Activated CD8-positive, alpha-beta T cell treated with anti-CD3 and anti-CD28 coated beads for 36 hours (primary cell): ENCODE data around the gene SELENOO. TPM values are rescaled to one million over a fixed set of nuclear protein-coding genes. Genes with fewer than 3 reads are reported as not detected.
A peak's percentile ranks its signal among the peaks of the same experiment; 100 is the strongest.
"Not testable (repeated sequence)": the region's sequence is repeated elsewhere in the genome, so short reads cannot be mapped to it uniquely, and the experiment has no call there.

ENCODE experiments used
- ATAC-seq: fragments of 200-7000 bp; cut with Tn5 transposase; one replicate; pipeline ENCODE4 v1.10.0; 2021; ENCODE audit warnings: mild to moderate bottlenecking, moderate library complexity
- CTCF ChIA-PET: fragments of 350-600 bp; sonication (Branson Sonifier 250); formaldehyde crosslinking; loops from one replicate; lab custom pipeline; 2021; ENCODE audit warnings: antibody characterized with exemption; lab: Charles Lee
- POLR2A ChIA-PET: fragments of 350-600 bp; sonication (Branson Sonifier 250); formaldehyde crosslinking; loops from one replicate; lab custom pipeline; 2021; ENCODE audit warnings: antibody characterized with exemption; lab: Charles Lee
- DNase-seq: peaks from one replicate; pipeline ENCODE4 v3.0.0-alpha.2; 2020
- H3K27ac Mint-ChIP-seq: one replicate; pipeline ENCODE4 v1.8.0; 2021; ENCODE audit warnings: mild to moderate bottlenecking, mixed read lengths
- H3K27me3 Mint-ChIP-seq: one replicate; pipeline ENCODE4 v1.8.0; 2021; ENCODE audit warnings: mixed read lengths
- H3K36me3 Mint-ChIP-seq: one replicate; pipeline ENCODE4 v1.8.0; 2021; ENCODE audit warnings: low read depth, mixed read lengths
- H3K4me1 Mint-ChIP-seq: one replicate; pipeline ENCODE4 v1.8.0; 2021; ENCODE audit warnings: low read depth, mixed read lengths
- H3K4me3 Mint-ChIP-seq: one replicate; pipeline ENCODE4 v1.8.0; 2021; ENCODE audit warnings: mild to moderate bottlenecking, moderate library complexity, mixed read lengths
- H3K9me3 Mint-ChIP-seq: one replicate; pipeline ENCODE4 v1.8.0; 2021; ENCODE audit warnings: mixed read lengths
- CTCF ChIP-seq: fragments of 200-600 bp; IDR thresholded peaks from one replicate; pipeline ENCODE4 v1.8.0; 2022; ENCODE audit warnings: antibody characterized with exemption, mild to moderate bottlenecking
- intact Hi-C: fragments of 100-400 bp; cut with micrococcal nuclease; formaldehyde crosslinking; loops from one replicate; pipeline ENCODE4 v1.10.0; 2022
- total RNA-seq, 2 experiments: library from RNA; stranded (reverse); gene quantifications; one replicate each; pipeline ENCODE4 v1.2.3, GENCODE V29; 2021

SELENOO gene
- total RNA-seq, 2 experiments from 2014 or later: 24.0 to 25.5 TPM

DNA sequence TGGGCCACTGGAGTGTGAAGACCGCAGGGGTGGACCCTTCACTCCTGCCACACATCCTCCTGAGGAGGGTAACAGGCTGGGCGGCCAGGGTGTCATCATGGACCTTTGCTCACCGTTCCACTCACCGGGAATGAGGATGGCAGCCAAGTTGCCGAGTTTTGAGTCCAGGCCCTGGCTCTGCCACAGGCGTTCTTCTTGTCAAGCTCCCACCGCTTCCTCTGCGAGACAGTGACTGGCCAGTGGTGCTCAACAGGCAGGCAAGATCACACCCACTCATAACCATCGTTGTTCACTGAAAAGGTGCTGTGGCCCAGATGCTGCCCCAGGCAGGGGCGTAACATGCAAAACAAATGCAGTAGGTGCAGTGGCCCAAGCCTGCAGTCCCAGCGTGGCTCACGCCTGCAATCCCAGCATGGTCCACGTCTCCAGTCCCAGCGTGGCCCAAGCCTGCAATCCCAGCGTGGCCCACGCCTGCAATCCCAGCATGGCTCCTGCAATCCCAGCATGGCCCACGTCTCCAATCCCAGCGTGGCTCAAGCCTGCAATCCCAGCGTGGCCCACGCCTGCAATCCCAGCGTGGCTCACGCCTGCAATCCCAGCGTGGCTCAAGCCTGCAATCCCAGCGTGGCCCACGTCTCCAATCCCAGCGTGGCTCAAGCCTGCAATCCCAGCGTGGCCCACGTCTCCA lies 35.2 kb upstream of the SELENOO start:
- peaks cover 5% of the 10 kb centered on the region for H3K4me1 Mint-ChIP-seq
- no peak overlapping the region for H3K27ac Mint-ChIP-seq
- no peaks in the 10 kb centered on the region for H3K36me3 Mint-ChIP-seq
- no peak for ATAC-seq
- no peaks in the 10 kb centered on the region for H3K9me3 Mint-ChIP-seq
- no peak overlapping the region for H3K4me3 Mint-ChIP-seq
- POLR2A ChIA-PET: interaction anchor here (0.6 kb wide), 1 partner anchor 17 kb away, joined by 3 read pairs; no protein-coding TSS in a partner anchor
- CTCF ChIA-PET: no interaction called here
- DNase-seq: no peak
- peaks cover 27% of the 10 kb centered on the region for H3K27me3 Mint-ChIP-seq
- intact Hi-C loops: no loop called here
- TF ChIP-seq CTCF: no peak

GRCh38 chr22:50167689-50168489 lies 32.9 kb upstream of the SELENOO start:
- no peaks in the 10 kb centered on the region for H3K36me3 Mint-ChIP-seq
- peaks cover 5% of the 10 kb centered on the region for H3K4me1 Mint-ChIP-seq
- ChIA-PET POLR2A (no interaction called here), CTCF (interaction anchor here (1.0 kb wide), 1 partner anchor 23 kb away, joined by 3 read pairs; no protein-coding TSS in a partner anchor)
- no peak overlapping the region for H3K27ac Mint-ChIP-seq
- peaks cover 34% of the 10 kb centered on the region for H3K27me3 Mint-ChIP-seq
- ATAC-seq: no peak
- no peak overlapping the region for H3K4me3 Mint-ChIP-seq
- no peak for DNase-seq
- no peak for TF ChIP-seq CTCF
- no peaks in the 10 kb centered on the region for H3K9me3 Mint-ChIP-seq
- intact Hi-C loops: no loop called here

DNA sequence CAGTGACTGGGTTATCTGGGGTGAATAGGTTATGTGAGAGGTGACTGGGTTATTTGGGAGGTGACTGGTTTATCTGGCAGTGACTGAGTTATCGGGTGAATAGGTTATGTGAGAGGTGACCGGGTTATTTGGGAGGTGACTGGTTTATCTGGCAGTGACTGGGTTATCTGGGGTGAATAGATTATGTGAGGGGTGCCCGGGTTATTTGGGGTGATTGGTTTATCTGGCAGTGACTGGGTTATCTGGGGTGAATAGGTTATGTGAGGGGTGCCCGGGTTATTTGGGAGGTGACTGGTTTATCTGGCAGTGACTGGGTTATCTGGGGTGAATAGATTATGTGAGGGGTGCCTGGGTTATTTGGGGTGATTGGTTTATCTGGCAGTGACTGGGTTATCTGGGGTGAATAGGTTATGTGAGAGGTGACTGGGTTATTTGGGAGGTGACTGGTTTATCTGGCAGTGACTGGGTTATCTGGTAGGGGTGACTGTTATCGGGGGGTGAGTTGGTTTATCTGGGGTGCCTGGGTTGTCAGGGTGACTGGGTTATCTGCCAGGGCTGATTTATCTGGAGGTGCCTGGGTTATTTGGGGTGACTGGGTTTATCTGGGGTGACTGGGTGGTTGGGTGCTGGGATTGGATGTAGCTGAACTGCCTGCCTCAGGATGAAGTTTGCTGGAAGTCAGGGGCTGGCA lies 32.2 kb upstream of the SELENOO start:
- H3K36me3 Mint-ChIP-seq, H3K4me1 Mint-ChIP-seq, DNase-seq, ATAC-seq, intact Hi-C loops, CTCF ChIA-PET, POLR2A ChIA-PET, H3K9me3 Mint-ChIP-seq: not testable (repeated sequence)
- Mint-ChIP-seq H3K27ac (peak overlapping the region; percentile 34), H3K4me3 (peak overlapping the region; percentile 55), H3K27me3 (peaks cover 33% of the 10 kb centered on the region)

DNA sequence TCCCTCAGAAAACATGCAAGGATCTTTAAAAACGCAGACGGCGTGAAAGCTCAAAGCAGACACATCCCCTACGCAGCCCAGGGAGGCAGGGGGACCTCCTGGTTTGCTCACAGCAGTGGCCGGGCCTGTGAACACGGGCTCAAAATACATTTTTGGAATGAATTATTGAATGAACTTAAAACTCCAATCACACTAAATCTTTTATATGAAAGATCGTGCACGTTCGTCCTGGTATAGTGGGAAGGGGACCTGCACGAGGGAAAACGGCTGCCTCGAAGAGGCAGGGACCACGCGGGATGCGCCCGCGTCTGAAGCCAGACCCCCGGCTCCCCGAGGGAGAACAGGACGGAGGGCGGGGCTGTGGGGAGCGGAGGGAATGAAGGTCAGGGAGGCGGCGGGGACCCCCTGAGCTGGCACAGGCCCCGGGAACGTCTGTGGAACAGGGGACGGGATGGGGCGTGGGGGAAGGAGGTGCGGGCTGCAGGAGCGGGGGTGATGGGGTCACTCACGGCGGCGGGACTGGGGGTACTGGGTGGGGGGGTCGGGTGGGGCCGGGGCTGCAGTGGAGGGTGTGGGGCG lies 31.5 kb upstream of the SELENOO start:
- Mint-ChIP-seq H3K36me3 (no peaks in the 10 kb centered on the region), H3K27ac (peak overlapping the region; percentile 34), H3K9me3 (no peaks in the 10 kb centered on the region), H3K4me3 (peak overlapping the region; percentile 55), H3K4me1 (peaks cover 5% of the 10 kb centered on the region), H3K27me3 (peaks cover 36% of the 10 kb centered on the region)
- ChIA-PET CTCF (no interaction called here), POLR2A (no interaction called here)
- DNase-seq: no peak
- no peak for TF ChIP-seq CTCF
- intact Hi-C loops: no loop called here
- ATAC-seq: peak; percentile 7

GRCh38 chr22:50169774-50170341 lies 31.0 kb upstream of the SELENOO start:
- no peak for TF ChIP-seq CTCF
- ATAC-seq (peak; percentile 79), DNase-seq (peak; percentile 78)
- POLR2A ChIA-PET: no interaction called here
- intact Hi-C loops: no loop called here
- Mint-ChIP-seq H3K9me3 (no peaks in the 10 kb centered on the region), H3K27ac (no peak overlapping the region), H3K4me1 (peaks cover 5% of the 10 kb centered on the region), H3K27me3 (peaks cover 36% of the 10 kb centered on the region), H3K4me3 (peak overlapping the region; percentile 58), H3K36me3 (no peaks in the 10 kb centered on the region)
- CTCF ChIA-PET: no interaction called here
